Smooth muscle cell (in vitro differentiated cells): ENCODE data around the gene ATP8A2. TPM values are rescaled to one million over a fixed set of nuclear protein-coding genes. Genes with fewer than 3 reads are reported as not detected.

Experiments
- DNase-seq: peaks from one replicate; lab custom pipeline; 2025; ENCODE audit not compliant: unreplicated experiment; lab: John Stamatoyannopoulos, UW
- H2AFZ ChIP-seq: fragments of 200-600 bp; sonication (generic); 2 replicates; pipeline ENCODE4 v1.6.0; 2016; ENCODE audit warnings: antibody characterized with exemption, low read depth, mild to moderate bottlenecking
- H3F3A ChIP-seq: fragments of 200-600 bp; sonication (generic); 2 replicates; pipeline ENCODE4 v1.6.0; 2017; ENCODE audit warnings: antibody characterized with exemption, low read depth
- H3K27ac ChIP-seq: fragments of 200-600 bp; sonication (generic); 2 replicates; pipeline ENCODE4 v1.5.1; 2016; ENCODE audit warnings: low read depth, mild to moderate bottlenecking
- H3K27me3 ChIP-seq: fragments of 200-600 bp; sonication (generic); 2 replicates; pipeline ENCODE4 v1.6.1; 2016; ENCODE audit warnings: low read depth, mild to moderate bottlenecking
- H3K36me3 ChIP-seq: fragments of 200-600 bp; sonication (generic); 2 replicates; pipeline ENCODE4 v1.5.1; 2016; ENCODE audit warnings: low read depth
- H3K4me1 ChIP-seq: fragments of 200-600 bp; sonication (generic); 2 replicates; pipeline ENCODE4 v1.5.1; 2016; ENCODE audit warnings: low read depth
- H3K4me2 ChIP-seq: fragments of 200-600 bp; sonication (generic); 2 replicates; pipeline ENCODE4 v1.6.0; 2016; ENCODE audit warnings: mild to moderate bottlenecking
- H3K4me3 ChIP-seq: fragments of 200-600 bp; sonication (generic); 2 replicates; pipeline ENCODE4 v1.5.1; 2016; ENCODE audit warnings: mild to moderate bottlenecking
- H3K79me2 ChIP-seq: fragments of 200-600 bp; sonication (generic); 2 replicates; pipeline ENCODE4 v1.6.0; 2016; ENCODE audit warnings: low read depth, mild to moderate bottlenecking
- H3K9ac ChIP-seq: fragments of 200-600 bp; sonication (generic); 2 replicates; pipeline ENCODE4 v1.6.0; 2016; ENCODE audit warnings: low read depth
- H3K9me3 ChIP-seq: fragments of 200-600 bp; sonication (generic); replicated peaks from 2 replicates; pipeline ENCODE4 v1.5.1; 2016; ENCODE audit warnings: low read depth
- H4K20me1 ChIP-seq: fragments of 200-600 bp; sonication (generic); 2 replicates; pipeline ENCODE4 v1.6.0; 2016; ENCODE audit warnings: low read depth
- CTCF ChIP-seq: fragments of 200-600 bp; sonication (generic); IDR thresholded peaks from 2 replicates; pipeline ENCODE4 v1.5.1; 2017; ENCODE audit warnings: borderline replicate concordance, mild to moderate bottlenecking, antibody characterized with exemption; ENCODE audit not compliant: insufficient read depth, poor library complexity, severe bottlenecking
- WGBS: methylation state at CpG from one replicate; pipeline ENCODE4 v1.1.7; 2016; ENCODE audit warnings: low lambda C conversion rate; 5-methylcytosine and 5-hydroxymethylcytosine counted together
- polyA plus RNA-seq: library from polyadenylated mRNA; unstranded; fragments of >200 nt; fragmentation: Nextera tagmentation; extraction: Ambion mirVana; gene quantifications from 2 replicates; pipeline ENCODE4 v1.2.1, GENCODE V29; 2016
- total RNA-seq: library from RNA; depleted of rRNA; stranded (reverse); fragments of >200 nt; gene quantifications from 2 replicates; pipeline ENCODE4 v1.2.3, GENCODE V29; 2014

ATP8A2 gene
- total and polyA plus RNA-seq, 2 experiments from 2014 or later: under 0.01 to 0.06 TPM

DNA sequence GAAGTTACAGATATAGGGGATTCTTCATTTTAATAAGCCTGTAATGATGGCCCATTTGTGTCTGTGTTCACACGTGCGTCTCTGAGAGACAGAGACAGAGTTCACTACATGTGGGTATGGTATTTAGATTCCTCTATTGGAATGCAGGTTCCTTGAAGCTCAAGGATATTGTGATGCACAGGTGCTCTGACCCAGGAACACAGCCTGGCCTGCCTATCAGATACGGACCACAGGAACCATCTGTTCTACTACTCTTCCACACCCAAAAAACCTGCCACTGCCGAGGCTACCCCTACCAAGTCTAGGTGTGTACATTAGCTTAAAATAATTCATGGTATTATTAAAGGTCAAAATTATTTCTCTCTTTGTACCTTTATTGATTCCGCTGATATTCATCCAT lies 289.2 kb downstream of the ATP8A2 start:
- Histone ChIP-seq H3K9ac (no peak overlapping the region), H3F3A (no peaks in the 10 kb centered on the region), H3K27ac (no peak overlapping the region), H3K36me3 (no peaks in the 10 kb centered on the region), H3K4me3 (no peak overlapping the region), H3K79me2 (no peaks in the 10 kb centered on the region), H3K9me3 (no peaks in the 10 kb centered on the region), H3K27me3 (no peaks in the 10 kb centered on the region), H3K4me1 (no peaks in the 10 kb centered on the region), H3K4me2 (no peak overlapping the region), H4K20me1 (no peaks in the 10 kb centered on the region), H2AFZ (no peak overlapping the region)
- TF ChIP-seq CTCF: no peak
- 91% methylated on average over 5 of the region's 5 CpGs for WGBS
- DNase-seq: no peak

DNA sequence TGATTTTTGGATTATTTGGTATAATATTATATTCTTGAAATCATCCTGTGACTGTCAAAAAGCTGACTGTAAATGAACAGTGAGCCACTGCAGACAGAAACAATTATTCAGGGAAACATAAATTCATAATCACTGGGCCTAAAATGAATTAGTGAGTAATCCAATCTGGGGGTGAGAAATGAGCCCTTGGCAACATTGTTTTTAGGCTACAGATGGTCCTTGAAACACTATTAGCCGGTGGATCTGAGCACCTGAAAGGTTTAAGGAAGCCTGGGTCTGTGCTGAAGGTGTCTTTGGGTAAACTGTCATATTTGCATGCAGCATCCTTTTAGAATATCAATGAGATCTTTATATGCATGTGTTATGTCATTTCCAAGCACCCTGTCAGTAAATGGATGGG lies 290.7 kb downstream of the ATP8A2 start:
- Histone ChIP-seq H3K4me1 (no peaks in the 10 kb centered on the region), H3K36me3 (no peaks in the 10 kb centered on the region), H3K9ac (no peak overlapping the region), H3F3A (no peaks in the 10 kb centered on the region), H3K27me3 (no peaks in the 10 kb centered on the region), H4K20me1 (no peaks in the 10 kb centered on the region), H3K79me2 (no peaks in the 10 kb centered on the region), H2AFZ (no peak overlapping the region), H3K4me3 (no peak overlapping the region), H3K4me2 (no peak overlapping the region), H3K9me3 (no peaks in the 10 kb centered on the region), H3K27ac (no peak overlapping the region)
- 85% methylated on average over 1 of the region's 1 CpG for WGBS
- TF ChIP-seq CTCF: no peak
- no peak for DNase-seq

- Histone ChIP-seq H3K9ac (no peak overlapping the region), H3K9me3 (no peaks in the 10 kb centered on the region), H3K79me2 (no peaks in the 10 kb centered on the region), H3K4me1 (no peaks in the 10 kb centered on the region), H3K27ac (no peak overlapping the region), H3F3A (no peaks in the 10 kb centered on the region), H3K36me3 (no peaks in the 10 kb centered on the region), H3K4me3 (no peak overlapping the region), H3K4me2 (no peak overlapping the region), H2AFZ (no peak overlapping the region), H3K27me3 (no peaks in the 10 kb centered on the region), H4K20me1 (no peaks in the 10 kb centered on the region)
- TF ChIP-seq CTCF: no peak
- no peak for DNase-seq
Observed at GRCh38 chr13:25668345-25668744, 296.6 kb downstream of the ATP8A2 start.

DNA sequence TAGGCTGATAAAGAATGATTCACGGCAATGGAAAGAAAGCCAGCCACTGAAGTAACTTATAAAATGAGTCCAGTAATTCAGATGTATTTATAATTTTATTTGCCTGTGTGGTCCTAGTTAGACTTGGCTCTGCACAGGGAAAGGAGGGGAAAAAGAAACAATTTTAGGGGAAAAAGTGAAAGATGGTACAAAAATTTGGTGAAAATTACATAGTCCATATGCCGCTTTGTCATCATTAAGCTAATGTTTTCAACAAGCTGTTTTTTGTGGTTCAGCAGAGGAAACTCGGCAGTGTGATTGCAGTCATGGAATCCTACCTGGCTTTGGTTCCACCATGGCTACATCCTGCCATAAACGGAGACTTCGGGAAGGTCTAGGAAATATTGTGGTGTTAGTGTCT lies 301.9 kb downstream of the ATP8A2 start:
- H3K27ac ChIP-seq: no peak overlapping the region
- no peaks in the 10 kb centered on the region for H3F3A ChIP-seq
- no peaks in the 10 kb centered on the region for H3K4me1 ChIP-seq
- no peaks in the 10 kb centered on the region for H4K20me1 ChIP-seq
- 87% methylated on average over 5 of the region's 5 CpGs for WGBS
- no peaks in the 10 kb centered on the region for H3K36me3 ChIP-seq
- no peaks in the 10 kb centered on the region for H3K27me3 ChIP-seq
- no peaks in the 10 kb centered on the region for H3K9me3 ChIP-seq
- DNase-seq: no peak
- no peak overlapping the region for H3K4me2 ChIP-seq
- no peak overlapping the region for H3K9ac ChIP-seq
- no peak overlapping the region for H2AFZ ChIP-seq
- no peaks in the 10 kb centered on the region for H3K79me2 ChIP-seq
- TF ChIP-seq CTCF: no peak
- no peak overlapping the region for H3K4me3 ChIP-seq
